ENCODE measurements around the gene PNMA8A.

PNMA8A gene

GRCh38 chr19:46515879-46516350 lies 44.6 kb upstream of the PNMA8A start:
- Histone ChIP-seq H3K4me2 (ENCODE audit: low read depth, low read length, poor library complexity, severe bottlenecking) (no peak overlapping the region), H3K9ac (ENCODE audit: low read depth, low read length, poor library complexity, severe bottlenecking) (no peak overlapping the region), H3K4me1 (ENCODE audit: insufficient read depth, low read length, poor library complexity, severe bottlenecking) (peaks cover 6% of the 10 kb centered on the region), H4K20me1 (ENCODE audit: insufficient read depth, low read length, poor library complexity, severe bottlenecking) (no peaks in the 10 kb centered on the region), H3K36me3 (ENCODE audit: insufficient read depth, low read length) (no peaks in the 10 kb centered on the region), H3K9me3 (ENCODE audit: insufficient read depth, low read depth, low read length) (no peaks in the 10 kb centered on the region), H3K4me3 (ENCODE audit: low read length, poor library complexity, severe bottlenecking) (no peak overlapping the region), H3K9me2 (replicated peaks; ENCODE audit: low read depth, low read length) (no peaks in the 10 kb centered on the region), H3F3A (ENCODE audit: low read depth) (no peaks in the 10 kb centered on the region), H2AFZ (ENCODE audit: low read length) (no peak overlapping the region), H3K27me3 (ENCODE audit: insufficient read depth, low read length, poor library complexity, severe bottlenecking) (no peaks in the 10 kb centered on the region), H3K79me2 (ENCODE audit: insufficient read depth, low read length) (no peaks in the 10 kb centered on the region)
- TF ChIP-seq, protein P1, sequence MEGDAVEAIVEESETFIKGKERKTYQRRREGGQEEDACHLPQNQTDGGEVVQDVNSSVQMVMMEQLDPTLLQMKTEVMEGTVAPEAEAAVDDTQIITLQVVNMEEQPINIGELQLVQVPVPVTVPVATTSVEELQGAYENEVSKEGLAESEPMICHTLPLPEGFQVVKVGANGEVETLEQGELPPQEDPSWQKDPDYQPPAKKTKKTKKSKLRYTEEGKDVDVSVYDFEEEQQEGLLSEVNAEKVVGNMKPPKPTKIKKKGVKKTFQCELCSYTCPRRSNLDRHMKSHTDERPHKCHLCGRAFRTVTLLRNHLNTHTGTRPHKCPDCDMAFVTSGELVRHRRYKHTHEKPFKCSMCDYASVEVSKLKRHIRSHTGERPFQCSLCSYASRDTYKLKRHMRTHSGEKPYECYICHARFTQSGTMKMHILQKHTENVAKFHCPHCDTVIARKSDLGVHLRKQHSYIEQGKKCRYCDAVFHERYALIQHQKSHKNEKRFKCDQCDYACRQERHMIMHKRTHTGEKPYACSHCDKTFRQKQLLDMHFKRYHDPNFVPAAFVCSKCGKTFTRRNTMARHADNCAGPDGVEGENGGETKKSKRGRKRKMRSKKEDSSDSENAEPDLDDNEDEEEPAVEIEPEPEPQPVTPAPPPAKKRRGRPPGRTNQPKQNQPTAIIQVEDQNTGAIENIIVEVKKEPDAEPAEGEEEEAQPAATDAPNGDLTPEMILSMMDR (conservative IDR thresholded peaks at IDR 0.05; ENCODE audit: low read length) = peak; percentile 74
- TF ChIP-seq EZH2phosphoT487 (IDR thresholded peaks at IDR 0.05; ENCODE audit: borderline replicate concordance) = no peak

DNA sequence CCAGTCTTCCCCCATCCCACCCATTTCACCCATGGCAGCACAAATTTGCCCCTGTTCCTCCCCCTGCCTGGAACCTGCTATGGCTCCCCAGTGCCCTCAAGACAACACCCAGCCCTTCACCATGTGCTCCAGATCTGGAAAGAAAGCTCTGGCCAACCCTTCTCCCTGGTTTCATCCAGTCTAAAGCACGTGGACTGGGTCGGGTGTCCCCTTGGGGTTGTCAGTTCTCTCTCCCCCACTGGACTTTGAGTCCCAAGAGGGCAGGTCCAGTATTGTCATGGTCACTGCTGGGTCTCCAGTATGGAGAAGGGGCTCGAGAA lies 43.9 kb upstream of the PNMA8A start:
- Histone ChIP-seq H3K9ac (ENCODE audit: low read depth, low read length, poor library complexity, severe bottlenecking) (no peak overlapping the region), H3F3A (ENCODE audit: low read depth) (no peaks in the 10 kb centered on the region), H4K20me1 (ENCODE audit: insufficient read depth, low read length, poor library complexity, severe bottlenecking) (no peaks in the 10 kb centered on the region), H3K27me3 (ENCODE audit: insufficient read depth, low read length, poor library complexity, severe bottlenecking) (no peaks in the 10 kb centered on the region), H3K9me2 (replicated peaks; ENCODE audit: low read depth, low read length) (no peaks in the 10 kb centered on the region), H3K4me3 (ENCODE audit: low read length, poor library complexity, severe bottlenecking) (no peak overlapping the region), H3K9me3 (ENCODE audit: insufficient read depth, low read depth, low read length) (no peaks in the 10 kb centered on the region), H3K4me2 (ENCODE audit: low read depth, low read length, poor library complexity, severe bottlenecking) (no peak overlapping the region), H3K36me3 (ENCODE audit: insufficient read depth, low read length) (no peaks in the 10 kb centered on the region), H3K79me2 (ENCODE audit: insufficient read depth, low read length) (no peaks in the 10 kb centered on the region), H2AFZ (ENCODE audit: low read length) (no peak overlapping the region), H3K4me1 (ENCODE audit: insufficient read depth, low read length, poor library complexity, severe bottlenecking) (peaks cover 1% of the 10 kb centered on the region)
- TF ChIP-seq EZH2phosphoT487 (IDR thresholded peaks at IDR 0.05; ENCODE audit: borderline replicate concordance) = no peak
- TF ChIP-seq, protein P1 (conservative IDR thresholded peaks at IDR 0.05; ENCODE audit: low read length) = no peak

DNA sequence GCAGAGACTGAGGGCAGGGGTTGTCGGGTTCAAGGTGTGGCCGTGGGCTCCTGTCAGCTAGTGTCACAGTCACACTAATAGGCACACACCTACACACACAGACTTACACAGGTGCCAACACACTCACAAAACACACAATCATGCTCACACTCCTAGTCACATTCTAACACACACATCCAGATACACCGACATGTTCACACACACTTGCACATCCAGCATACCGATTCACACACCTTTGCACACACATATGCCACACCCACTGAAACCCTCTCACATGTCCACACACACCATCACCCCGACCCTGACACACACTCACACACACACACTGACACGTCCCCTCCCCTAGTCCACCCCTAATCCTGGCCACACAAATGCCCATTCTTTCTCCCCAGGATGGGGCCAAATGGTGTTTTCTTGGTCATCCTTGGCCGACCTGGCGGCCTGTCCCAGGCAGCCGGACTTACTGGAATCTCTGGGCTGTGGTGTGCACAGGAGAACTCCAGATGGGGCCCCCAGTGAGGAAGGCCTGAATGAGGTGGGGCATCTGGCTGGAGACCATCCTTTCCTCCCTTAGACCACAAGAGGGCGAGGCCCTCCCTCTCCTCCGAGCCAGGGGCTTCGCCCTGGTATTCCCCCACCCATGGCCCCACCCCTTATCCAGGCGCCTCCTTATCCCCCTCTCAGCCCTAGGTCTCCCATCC lies 43.4 kb upstream of the PNMA8A start:
- no peaks in the 10 kb centered on the region for H3K9me3 ChIP-seq (ENCODE audit: insufficient read depth, low read depth, low read length)
- peak overlapping the region; percentile 59; the same call in 1 of the 2 replicates for H2AFZ ChIP-seq (ENCODE audit: low read length)
- H3K9me2 ChIP-seq (replicated peaks; ENCODE audit: low read depth, low read length) = no peaks in the 10 kb centered on the region
- no peaks in the 10 kb centered on the region for H3K4me1 ChIP-seq (ENCODE audit: insufficient read depth, low read length, poor library complexity, severe bottlenecking)
- H4K20me1 ChIP-seq (ENCODE audit: insufficient read depth, low read length, poor library complexity, severe bottlenecking) = no peaks in the 10 kb centered on the region
- H3K4me3 ChIP-seq (ENCODE audit: low read length, poor library complexity, severe bottlenecking) = no peak overlapping the region
- no peak overlapping the region for H3K4me2 ChIP-seq (ENCODE audit: low read depth, low read length, poor library complexity, severe bottlenecking)
- TF ChIP-seq EZH2phosphoT487 (IDR thresholded peaks at IDR 0.05; ENCODE audit: borderline replicate concordance) = no peak
- TF ChIP-seq, protein P1 (conservative IDR thresholded peaks at IDR 0.05; ENCODE audit: low read length) = no peak; the same call in 1 of the 2 replicates
- no peak overlapping the region for H3K9ac ChIP-seq (ENCODE audit: low read depth, low read length, poor library complexity, severe bottlenecking)
- H3K79me2 ChIP-seq (ENCODE audit: insufficient read depth, low read length) = no peaks in the 10 kb centered on the region
- H3K36me3 ChIP-seq (ENCODE audit: insufficient read depth, low read length) = no peaks in the 10 kb centered on the region
- H3F3A ChIP-seq (ENCODE audit: low read depth) = no peaks in the 10 kb centered on the region
- H3K27me3 ChIP-seq (ENCODE audit: insufficient read depth, low read length, poor library complexity, severe bottlenecking) = no peaks in the 10 kb centered on the region
